Measurements from ENCODE around the gene ZNF646. TPM values are rescaled to one million over a fixed set of nuclear protein-coding genes. Genes with fewer than 3 reads are reported as not detected.
"Not testable (repeated sequence)": the region's sequence is repeated elsewhere in the genome, so short reads cannot be mapped to it uniquely, and the experiment has no call there.

Gene ZNF646
- total RNA-seq, 1 experiment from 2014 or later = 6.9 TPM

- no peak for DNase-seq (ENCODE audit: low spot score)
These were observed 10.5 kb downstream of the ZNF646 start for GRCh38 chr16:31084584-31085302.

GRCh38 chr16:31085411-31085810 is 11.2 kb downstream of the ZNF646 start:
- DNase-seq (ENCODE audit: low spot score) = no peak

DNA sequence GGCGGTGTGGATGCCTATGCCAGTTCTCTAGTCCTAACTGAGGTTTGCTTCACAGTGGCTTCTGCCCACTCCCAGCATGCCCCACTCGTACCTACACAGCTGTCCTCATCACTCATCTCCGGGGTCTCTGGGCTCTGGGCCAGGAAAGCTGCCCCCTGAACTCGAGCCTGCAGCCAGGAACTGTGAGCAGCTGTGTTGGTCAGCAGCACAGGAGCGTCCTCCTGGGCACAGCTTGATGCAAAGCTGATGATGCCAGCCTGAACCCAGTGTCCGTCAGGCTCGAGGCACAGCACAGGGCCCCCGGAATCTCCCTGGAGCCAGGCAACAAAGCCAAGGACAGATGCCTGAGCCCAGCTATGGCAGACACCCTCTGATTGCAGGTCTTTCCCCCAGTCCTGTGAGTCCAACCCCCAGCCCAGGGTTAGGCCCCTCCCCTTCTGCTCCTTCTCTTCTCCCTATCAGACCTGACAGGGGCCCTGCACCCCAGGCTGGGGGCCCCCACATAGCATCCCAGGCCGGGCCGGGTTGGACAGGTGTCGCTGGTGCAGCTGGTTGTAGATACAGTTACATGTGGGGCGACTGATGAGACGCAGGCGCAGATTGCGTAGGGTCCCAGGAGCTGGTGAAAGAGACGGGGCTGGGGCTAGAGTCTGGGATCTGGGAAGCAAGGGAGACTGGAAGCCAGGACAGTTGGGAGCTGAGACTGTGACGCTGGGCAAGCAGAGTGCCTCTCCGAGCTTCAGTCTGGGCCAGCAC is 11.8 kb downstream of the ZNF646 start:
- no peak for DNase-seq (ENCODE audit: low spot score)

- no peak for DNase-seq (ENCODE audit: low spot score)
These were observed 12.3 kb downstream of the ZNF646 start for GRCh38 chr16:31086629-31086906.

DNA sequence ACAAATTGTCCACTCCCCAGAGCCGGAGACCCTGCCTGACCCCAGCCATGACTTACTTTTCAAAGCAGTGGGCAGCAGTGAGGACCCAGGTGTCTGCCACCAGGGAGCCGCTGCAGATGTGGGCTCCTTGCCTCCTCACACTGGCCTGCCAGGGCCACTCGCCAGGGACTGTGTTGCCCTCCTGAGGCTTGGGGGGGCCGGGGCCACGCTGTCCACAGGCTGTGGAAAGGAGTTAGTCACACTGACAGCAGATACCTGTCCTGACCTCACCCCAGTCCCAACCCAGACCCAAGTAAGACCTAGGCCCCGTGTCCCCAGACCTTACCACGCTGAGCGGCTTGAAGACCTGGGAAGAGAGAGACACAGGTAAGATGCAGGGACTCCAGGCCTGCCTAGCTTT is 13.3 kb downstream of the ZNF646 start:
- no peak for DNase-seq (ENCODE audit: low spot score)

DNA sequence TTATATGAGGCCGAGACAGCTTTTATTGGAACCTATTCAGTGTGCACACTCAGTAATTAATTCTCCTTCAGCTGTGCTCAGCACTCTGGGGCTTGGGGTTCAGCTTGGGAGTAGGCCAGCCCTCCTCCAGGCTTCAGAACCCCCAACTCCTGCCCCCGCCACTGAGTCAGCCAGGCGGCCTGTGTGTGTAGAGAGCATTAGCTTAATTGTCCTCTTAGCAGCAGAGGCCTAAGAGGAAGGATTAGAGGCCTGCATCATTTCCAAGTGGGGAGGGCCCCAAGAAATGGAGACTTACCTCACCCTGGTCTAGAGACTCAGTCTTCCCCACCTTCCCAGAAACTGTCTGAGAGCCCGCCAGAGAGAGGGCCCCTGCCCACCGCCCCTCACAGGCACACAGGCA is 13.7 kb downstream of the ZNF646 start:
- no peak for DNase-seq (ENCODE audit: low spot score)

DNA sequence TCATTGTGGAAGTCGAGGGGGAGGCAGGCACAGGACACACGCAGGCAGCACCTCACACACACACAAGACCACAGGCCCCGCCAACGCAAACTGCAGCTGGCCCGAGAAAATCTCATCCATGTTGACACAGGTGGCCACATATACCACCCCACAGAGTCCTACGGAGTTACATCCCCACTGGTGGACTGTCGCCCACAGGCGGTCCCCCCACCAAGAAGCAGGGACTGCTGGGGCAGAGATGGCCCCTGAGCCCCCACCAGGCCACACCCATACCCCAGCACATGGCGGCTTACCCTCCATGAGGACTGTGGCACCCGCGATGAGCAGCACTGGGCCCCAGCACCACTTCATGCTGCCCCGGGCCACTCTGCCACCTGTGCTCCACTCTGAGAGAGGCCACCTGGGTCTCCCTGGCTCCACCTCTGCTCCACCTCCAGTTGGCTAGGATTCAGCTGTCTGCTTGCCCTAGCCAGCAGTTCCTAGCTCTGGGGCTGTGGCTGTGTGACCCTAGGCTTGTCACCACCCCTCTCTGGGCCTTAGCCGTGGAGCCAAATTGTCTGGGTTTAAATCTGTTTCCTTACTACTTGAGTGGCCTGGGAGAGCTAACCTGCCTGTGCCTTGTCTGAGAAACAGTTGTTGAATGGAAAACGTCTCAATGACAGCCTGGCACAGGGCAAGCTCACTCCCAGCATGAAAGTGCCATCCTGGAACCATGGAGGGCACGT is 14.4 kb downstream of the ZNF646 start, which contains the start of gene PRSS53:
PRSS53 (minus strand) TSS at position 485 of the 725 bp plus-strand sequence; CDS start at position 351, 134 bp downstream.
- DNase-seq (ENCODE audit: low spot score) = no peak

GRCh38 chr16:31089199-31089598 is 15.0 kb downstream of the ZNF646 start:
- no peak for DNase-seq (ENCODE audit: low spot score)

GRCh38 chr16:31090540-31090939 is 16.3 kb downstream of the ZNF646 start:
- no peak for DNase-seq (ENCODE audit: low spot score)

DNA sequence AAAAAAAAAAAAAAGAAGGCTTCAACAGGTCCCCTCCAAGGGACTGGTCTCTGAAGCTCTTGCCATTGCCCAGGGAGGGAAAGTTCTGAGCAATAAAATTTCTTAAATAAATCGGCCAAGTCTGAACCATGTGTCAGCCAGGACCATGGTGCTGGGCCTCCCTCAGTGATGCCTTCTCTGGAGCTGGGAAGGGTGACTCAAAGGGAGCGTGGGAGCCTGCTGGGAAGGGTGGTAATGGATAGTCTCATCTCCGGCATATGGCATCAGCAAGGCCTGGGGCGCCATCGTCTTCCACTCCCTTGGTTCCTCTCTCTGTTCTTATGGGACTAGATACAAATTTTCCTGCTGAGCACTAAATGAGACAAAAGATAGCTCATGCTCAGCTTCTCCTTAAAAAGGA is 18.1 kb downstream of the ZNF646 start:
- no peak for DNase-seq (ENCODE audit: low spot score)

DNA sequence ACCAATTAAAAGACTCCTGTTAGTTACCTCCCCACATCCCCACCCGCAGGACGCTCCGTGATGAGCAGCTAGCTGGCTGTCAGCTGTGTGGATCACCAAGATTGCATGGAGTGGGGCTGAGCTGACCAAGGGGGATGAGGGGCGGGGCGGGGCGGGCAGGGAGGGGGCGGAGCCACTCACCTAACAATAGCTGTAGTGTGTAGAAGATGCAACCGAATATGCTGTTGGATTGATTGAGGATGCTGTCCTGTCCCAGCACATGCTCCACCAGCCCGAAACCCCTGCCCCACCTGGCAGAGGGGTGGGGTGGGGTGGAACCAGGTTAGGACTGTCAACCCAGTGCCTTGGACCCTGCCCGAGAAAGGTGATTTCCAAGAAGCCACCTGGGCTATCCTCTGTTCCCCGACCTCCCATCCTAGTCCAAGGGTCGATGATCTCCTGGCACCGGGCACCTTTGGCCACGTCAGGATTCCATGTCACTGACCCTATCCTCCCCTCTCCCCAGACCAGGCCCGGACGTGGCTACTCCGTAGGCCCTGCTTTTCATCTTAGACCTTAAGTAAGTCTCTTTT is 19.0 kb downstream of the ZNF646 start:
- peak; percentile 36 for DNase-seq (ENCODE audit: low spot score)

DNA sequence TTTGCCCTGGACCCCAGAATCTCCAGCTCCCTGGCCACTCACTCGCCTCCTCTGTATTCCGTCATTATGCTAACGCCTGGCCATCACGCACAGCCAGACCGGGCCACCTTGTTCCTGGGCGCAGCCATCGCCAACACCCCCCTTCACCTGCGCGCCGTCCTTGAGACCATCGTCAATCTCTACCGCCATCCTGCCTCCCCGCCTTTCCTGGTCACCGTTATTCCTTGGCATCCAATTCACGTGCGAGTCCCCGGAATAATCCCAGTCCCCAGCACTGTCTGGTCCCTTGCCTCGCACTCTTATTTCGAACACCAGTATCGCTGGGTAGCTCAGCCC is 19.8 kb downstream of the ZNF646 start:
- DNase-seq (ENCODE audit: low spot score) = no peak

- DNase-seq (ENCODE audit: low spot score) = peak; percentile 98
These were observed 20.4 kb downstream of the ZNF646 start, which contains the start of gene VKORC1 for GRCh38 chr16:31094424-31095120. VKORC1 (minus strand) TSS chr16:31094797; CDS start chr16:31094729, 68 bp downstream.

- no peak for DNase-seq (ENCODE audit: low spot score)
These were observed 25.8 kb downstream of the ZNF646 start for GRCh38 chr16:31099860-31100638.

- DNase-seq (ENCODE audit: low spot score) = not testable (repeated sequence)
These were observed 26.8 kb downstream of the ZNF646 start for GRCh38 chr16:31100876-31101641.

DNA sequence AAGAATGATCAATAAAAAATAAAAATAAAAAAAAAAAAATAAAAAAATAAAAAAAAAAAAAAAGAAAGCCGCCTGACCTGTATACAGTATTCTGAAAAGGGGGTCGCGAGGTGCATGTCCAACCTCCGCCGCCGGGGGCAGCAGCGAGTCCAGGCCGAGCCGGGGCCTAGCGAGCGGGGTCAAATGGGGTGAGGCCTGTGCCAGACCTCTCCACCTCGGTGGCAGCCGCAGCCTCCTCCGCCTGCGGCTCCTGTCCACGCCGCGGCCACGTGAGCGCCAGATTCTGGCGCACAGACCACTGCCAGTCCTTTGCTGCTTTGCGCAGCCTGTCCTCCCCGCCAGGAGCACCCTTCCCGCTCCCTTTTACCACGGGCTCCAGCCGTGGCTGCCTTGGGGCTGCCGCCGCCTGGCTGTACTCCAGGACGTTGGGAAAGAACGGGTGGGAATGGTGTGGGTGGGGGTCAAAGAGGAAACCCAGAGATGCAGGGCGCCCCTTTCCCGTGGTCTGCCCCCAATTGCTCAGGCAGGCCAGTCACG is 31.5 kb downstream of the ZNF646 start:
- DNase-seq (ENCODE audit: low spot score) = peak; percentile 52

GRCh38 chr16:31106509-31107464 is 32.6 kb downstream of the ZNF646 start:
- DNase-seq (ENCODE audit: low spot score) = no peak

- no peak for DNase-seq (ENCODE audit: low spot score)
These were observed 33.2 kb downstream of the ZNF646 start for GRCh38 chr16:31107465-31107867.

Data from H4 (cell line).